GOT3 (cell line): ENCODE results near the gene IL17RA.

Source experiments
- DNase-seq: peaks from one replicate; lab custom pipeline; 2025; ENCODE audit warnings: mixed read lengths; lab: John Stamatoyannopoulos, UW

Gene IL17RA

DNA sequence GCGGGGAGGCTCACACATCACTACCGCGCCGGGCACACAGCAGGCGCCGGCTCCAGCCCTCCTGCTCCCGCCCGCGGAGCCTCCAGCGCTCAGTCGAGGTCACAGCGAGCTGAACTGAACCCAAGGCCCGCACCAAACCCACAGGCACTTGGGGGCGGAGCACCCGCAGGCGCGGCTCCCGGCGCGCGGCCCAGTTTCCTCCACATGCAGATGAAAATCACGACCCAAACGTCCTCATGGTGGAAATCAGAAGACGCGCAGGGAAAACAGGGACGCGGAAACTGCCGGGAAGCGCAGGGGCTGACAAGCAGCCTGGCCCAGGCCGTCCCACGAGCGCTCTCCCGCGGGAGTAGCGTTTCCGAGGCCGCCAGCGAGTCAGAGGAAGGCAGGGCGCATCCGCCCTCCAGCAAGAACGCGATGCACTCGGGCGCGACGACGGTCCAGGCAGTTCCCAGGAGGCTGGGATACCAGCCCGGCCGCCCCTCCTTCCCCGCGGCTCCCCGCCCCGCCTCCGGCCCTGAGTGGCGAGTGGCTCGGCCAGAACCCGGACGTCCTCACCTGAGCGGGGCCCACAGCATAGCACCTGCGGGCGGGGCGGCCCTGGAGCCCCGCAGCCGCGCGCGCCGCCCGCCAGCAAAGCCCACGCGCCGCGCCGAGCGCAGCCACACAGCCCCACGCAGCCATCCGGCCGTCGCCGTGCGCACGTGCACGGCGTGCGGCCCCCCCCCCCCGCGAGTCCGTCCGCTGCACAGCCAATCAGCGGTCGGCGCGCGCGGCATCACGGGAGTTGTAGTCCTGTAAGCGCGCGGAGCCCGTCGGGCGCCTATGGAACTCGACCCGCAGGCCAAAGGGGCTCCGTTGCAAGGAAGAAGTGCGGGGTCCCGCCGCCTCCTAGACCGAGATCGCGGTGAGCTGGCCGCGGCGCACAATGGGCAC, 74.0 kb downstream of the IL17RA start, which contains the start of gene HDHD5:
Gene HDHD5, minus strand, starts transcription at position 710 of the 936 bp plus-strand sequence. Its CDS starts 26 bp downstream, at position 684.
- peak; percentile 47 for DNase-seq

DNA sequence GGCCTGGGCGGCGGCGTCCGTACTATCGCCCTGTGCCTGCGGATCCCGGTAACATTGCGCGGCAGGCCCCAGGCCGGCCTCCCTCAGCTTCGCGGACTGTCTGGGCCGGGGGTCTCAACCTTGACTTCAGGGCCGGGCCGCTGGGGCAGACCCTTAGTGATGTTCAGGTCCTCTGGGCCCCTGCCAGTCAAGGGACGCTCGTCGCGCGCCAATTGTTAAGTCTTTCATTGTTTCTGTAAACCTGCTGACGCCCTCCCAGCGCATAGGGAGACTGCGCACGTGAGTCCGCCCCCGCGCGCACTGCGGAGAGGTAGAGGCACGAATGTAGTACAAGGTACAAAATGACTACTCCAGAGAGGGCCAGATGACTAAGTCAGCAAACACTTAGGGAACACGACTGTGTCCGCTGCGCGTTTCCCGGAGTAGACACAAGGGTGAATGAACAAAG, 74.7 kb downstream of the IL17RA start:
- DNase-seq = no peak

GRCh38 chr22:17161991-17162390, 77.2 kb downstream of the IL17RA start:
- DNase-seq = no peak

- DNase-seq = no peak
Measured at GRCh38 chr22:17162731-17163130, 77.9 kb downstream of the IL17RA start.

DNA sequence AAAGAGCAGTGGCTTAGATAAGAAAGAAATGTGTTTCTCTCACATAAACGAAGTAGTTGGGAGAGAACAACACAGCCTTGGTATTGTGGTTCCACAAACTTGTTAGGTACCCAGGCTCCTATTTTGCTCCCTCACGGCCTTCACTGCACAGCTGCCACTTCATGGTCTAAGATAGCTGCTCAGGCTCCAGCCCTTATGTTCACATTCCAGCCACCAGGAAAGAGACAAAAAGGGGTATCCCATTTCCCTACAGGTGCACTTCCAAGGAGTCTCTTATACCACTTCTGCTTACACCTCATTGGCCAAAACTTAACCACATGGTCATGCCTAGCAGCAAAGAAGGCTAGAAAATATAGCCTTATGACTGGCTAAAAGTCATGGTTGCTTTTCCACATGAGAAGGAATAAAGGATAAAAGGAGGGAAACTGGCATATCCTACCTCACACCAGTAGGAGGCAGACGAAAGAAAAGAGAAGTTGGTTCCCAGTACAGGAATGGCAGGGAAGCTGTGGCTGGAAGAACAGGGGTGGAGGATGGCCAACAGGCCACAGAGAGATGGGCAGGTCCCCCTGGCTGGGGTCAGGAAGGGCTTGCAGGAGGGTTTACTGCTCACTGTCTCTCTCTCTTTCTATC, 79.7 kb downstream of the IL17RA start:
- no peak for DNase-seq
